Endothelial cell of umbilical vein (primary cell): ENCODE measurements around the gene LYPD5. TPM values are rescaled to one million over a fixed set of nuclear protein-coding genes. Genes with fewer than 3 reads are reported as not detected.

Experiments used
- BruUV-seq: library from RNA; stranded (reverse); fragments of 400-500 nt; replicated peaks from 2 replicates; lab custom pipeline; 2021; lab: Mats Ljungman, UMichigan
- CTCF ChIA-PET: fragments of 300-600, 350-600 bp; sonication (Branson Sonifier 250); formaldehyde crosslinking; loops from one replicate; lab custom pipeline; 2021; ENCODE audit warnings: antibody characterized with exemption, inconsistent platforms; lab: Charles Lee
- POLR2A ChIA-PET: fragments of 300-600, 350-600 bp; sonication (Branson Sonifier 250); formaldehyde crosslinking; loops from one replicate; lab custom pipeline; 2021; ENCODE audit warnings: antibody characterized with exemption, inconsistent platforms; lab: Charles Lee
- DNase-seq: peaks from one replicate; pipeline ENCODE4 v3.0.0-alpha.2; 2011; ENCODE audit warnings: low read depth, low spot score
- FAIRE-seq: peaks from 2 replicates; lab custom pipeline; 2011; peaks lifted over from hg19 to GRCh38; lab: Jason Lieb, UNC
- H2AFZ ChIP-seq: 2 replicates; pipeline ENCODE4 v1.6.0; 2012; ENCODE audit warnings: low read depth, low read length, control low read depth, inconsistent platforms
- H3K27ac ChIP-seq: 2 replicates; pipeline ENCODE4 v1.5.1; 2011; ENCODE audit warnings: low read depth, mild to moderate bottlenecking, control low read depth, low read length, moderate library complexity; ENCODE audit not compliant: insufficient read depth
- H3K27me3 ChIP-seq, 2 experiments: 2 replicates each; pipeline versions ENCODE4 v1.6.0 to v1.6.1; 2011; ENCODE audit warnings: low read length in 2 of 2, mixed read lengths in 1 of 2; ENCODE audit not compliant: control insufficient read depth in 2 of 2, insufficient read depth in 2 of 2
- H3K36me3 ChIP-seq, 2 experiments: 2 replicates in 1 of 2; 3 replicates in 1 of 2; pipeline ENCODE4 v1.5.1; 2011; ENCODE audit warnings: low read length in 2 of 2, mild to moderate bottlenecking in 1 of 2, moderate library complexity in 1 of 2; ENCODE audit not compliant: control insufficient read depth in 2 of 2, insufficient read depth in 2 of 2; ENCODE audit errors: extremely low read depth in 1 of 2
- H3K4me1 ChIP-seq: 3 replicates; pipeline ENCODE4 v1.5.1; 2011; ENCODE audit warnings: mild to moderate bottlenecking, low read length; ENCODE audit not compliant: control insufficient read depth, insufficient read depth; ENCODE audit errors: extremely low read depth
- H3K4me2 ChIP-seq: 2 replicates; pipeline ENCODE4 v1.6.1; 2011; ENCODE audit warnings: low read length, control low read depth, mixed read lengths; ENCODE audit not compliant: insufficient read depth
- H3K4me3 ChIP-seq, 3 experiments: fragments of 200-600 bp in 1 of 3; sonication (generic), shearing (Covaris generic) in 1 of 3; replicated peaks in 1 of 3; 2 replicates each; pipeline ENCODE4 v1.5.1; 2011 to 2016; ENCODE audit warnings: control low read depth in 3 of 3, low read length in 3 of 3, mild to moderate bottlenecking in 2 of 3, inconsistent platforms in 1 of 3, low read depth in 1 of 3, moderate library complexity in 1 of 3; ENCODE audit not compliant: insufficient read depth in 1 of 3
- H3K79me2 ChIP-seq: 2 replicates; pipeline ENCODE4 v1.6.0; 2012; ENCODE audit warnings: low read length, inconsistent platforms; ENCODE audit not compliant: control insufficient read depth, insufficient read depth
- H3K9ac ChIP-seq: replicated peaks from 2 replicates; pipeline ENCODE3; 2011; ENCODE audit warnings: low read length, control low read depth; ENCODE audit not compliant: insufficient read depth; ENCODE audit errors: extremely low read depth
- H3K9me1 ChIP-seq: replicated peaks from 3 replicates; pipeline ENCODE4 v1.6.0; 2011; ENCODE audit warnings: mild to moderate bottlenecking, low read length; ENCODE audit not compliant: control insufficient read depth, insufficient read depth; ENCODE audit errors: extremely low read depth
- H3K9me3 ChIP-seq: replicated peaks from 2 replicates; pipeline ENCODE4 v1.5.1; 2012; ENCODE audit warnings: low read length, inconsistent platforms; ENCODE audit not compliant: control insufficient read depth, insufficient read depth
- H4K20me1 ChIP-seq: replicated peaks from 2 replicates; pipeline ENCODE3; 2011; ENCODE audit warnings: mild to moderate bottlenecking, low read length; ENCODE audit not compliant: control insufficient read depth, insufficient read depth; ENCODE audit errors: extremely low read depth
- CTCF ChIP-seq, 2 donors: IDR thresholded peaks; 1 replicate in 1 of 2; 2 replicates in 1 of 2; pipeline ENCODE4 v1.5.1; 2011; ENCODE audit warnings: low read length in 2 of 2, mild to moderate bottlenecking in 2 of 2, moderate library complexity in 2 of 2, control low read depth in 1 of 2, inconsistent platforms in 1 of 2, low read depth in 1 of 2; ENCODE audit not compliant: insufficient read depth in 1 of 2; ENCODE audit errors: extremely low read depth in 1 of 2
- EZH2 ChIP-seq: IDR thresholded peaks from 2 replicates; pipeline ENCODE4 v1.6.1; 2012; ENCODE audit warnings: borderline replicate concordance, low read depth, mild to moderate bottlenecking, moderate library complexity, low read length, inconsistent platforms; ENCODE audit not compliant: severe bottlenecking
- FOS ChIP-seq: IDR thresholded peaks from 2 replicates; pipeline ENCODE4 v1.6.1; 2011; ENCODE audit warnings: mild to moderate bottlenecking, low read length, moderate library complexity, borderline replicate concordance; ENCODE audit not compliant: insufficient read depth
- GATA2 ChIP-seq: IDR thresholded peaks from 2 replicates; pipeline ENCODE4 v1.7.0; 2011; ENCODE audit warnings: low read depth, mild to moderate bottlenecking, moderate library complexity, mixed read lengths, low read length; ENCODE audit not compliant: insufficient read length, insufficient read depth
- JUN ChIP-seq: IDR thresholded peaks from 2 replicates; pipeline ENCODE4 v1.6.1; 2011; ENCODE audit warnings: borderline replicate concordance, low read depth; ENCODE audit not compliant: insufficient read length, insufficient read depth
- MAX ChIP-seq: IDR thresholded peaks from 2 replicates; pipeline ENCODE4 v1.6.1; 2011; ENCODE audit not compliant: insufficient read depth, insufficient read length
- MYC ChIP-seq: IDR thresholded peaks from one replicate; pipeline ENCODE4 v1.6.1; 2011; ENCODE audit warnings: mild to moderate bottlenecking, low read depth, low read length
- POLR2A ChIP-seq: IDR thresholded peaks from 2 replicates; pipeline ENCODE4 v1.6.1; 2012; ENCODE audit warnings: low read depth, mild to moderate bottlenecking, control low read depth, low read length
- POLR2AphosphoS5 ChIP-seq: IDR thresholded peaks from 2 replicates; pipeline ENCODE4 v1.6.1; 2012; ENCODE audit warnings: low read depth, mild to moderate bottlenecking, control low read depth, low read length, moderate library complexity; ENCODE audit not compliant: insufficient read depth
- dilution Hi-C: fragments of 300-500 bp; cut with MboI; formaldehyde crosslinking; loops from one replicate; pipeline ENCODE4 v1.15.0; 2019; ENCODE audit warnings: low sequenced_read_pairs; ENCODE audit not compliant: extremely low pct_ligation_motif_present
- intact Hi-C: fragments of 100-400 bp; cut with micrococcal nuclease; formaldehyde crosslinking; loops from one replicate; pipeline ENCODE4 v1.10.0; 2022
- polyA plus RNA-seq, 4 experiments: library from polyadenylated mRNA; depleted of rRNA in 3 of 4; stranded (reverse) in 3 of 4; unstranded in 1 of 4; fragments of >200 nt; gene quantifications; 2 replicates each; pipeline versions ENCODE4 v1.2.1 to v1.2.3, GENCODE V29; 2011 to 2012; ENCODE audit warnings: missing spikeins in 1 of 4
- total RNA-seq: library from RNA; stranded (reverse); gene quantifications from 2 replicates; pipeline ENCODE4 v1.2.3, GENCODE V29; 2021

The LYPD5 gene
- total and polyA plus RNA-seq, 2 donors (not counting 3 experiments of a cell fraction or from before 2014, with no cell fraction given), result 0.28 TPM; not detected in 1

GRCh38 chr19:43749152-43749551, 53.1 kb downstream of the LYPD5 start:
- intact Hi-C loops, result no loop called here
- Histone ChIP-seq H3K9me3 (no peaks in the 10 kb centered on the region), H3K36me3 (peaks cover 27 to 43% of the 10 kb centered on the region in 2 experiments), H4K20me1 (no peaks in the 10 kb centered on the region), H3K4me2 (no peak overlapping the region), H3K9me1 (no peaks in the 10 kb centered on the region), H3K4me3 (no peak overlapping the region), H3K27me3 (no peaks in the 10 kb centered on the region), H3K79me2 (peaks cover 24% of the 10 kb centered on the region), H3K9ac (no peak overlapping the region), H2AFZ (no peak overlapping the region), H3K27ac (no peak overlapping the region), H3K4me1 (peaks cover 19% of the 10 kb centered on the region)
- BruUV-seq, result no TSS peak
- CTCF ChIA-PET, result interaction anchor here (1.5 kb wide), 1 partner anchor 25 kb away, joined by 5 read pairs; no protein-coding TSS in a partner anchor
- POLR2A ChIA-PET, result no interaction called here
- no peak for DNase-seq
- FAIRE-seq, result no peak
- dilution Hi-C loops, result no loop called here
- TF ChIP-seq POLR2A, result no peak
- TF ChIP-seq JUN, result no peak
- TF ChIP-seq CTCF (IDR thresholded peaks at IDR 0.05; ENCODE audit: extremely low read depth in 1 of 2, insufficient read depth in 1 of 2, low read depth in 1 of 2, low read length in 2 of 2), result no peak
- TF ChIP-seq GATA2, result no peak

GRCh38 chr19:43748685-43749084, 53.6 kb downstream of the LYPD5 start:
- intact Hi-C loops (no loop called here), dilution Hi-C loops (no loop called here)
- H3K27me3 ChIP-seq, result no peaks in the 10 kb centered on the region
- no peaks in the 10 kb centered on the region for H3K9me3 ChIP-seq
- peaks cover 20% of the 10 kb centered on the region for H3K79me2 ChIP-seq
- BruUV-seq, result no TSS peak
- H3K27ac ChIP-seq, result no peak overlapping the region
- H3K9ac ChIP-seq, result no peak overlapping the region
- H3K4me1 ChIP-seq, result peaks cover 15% of the 10 kb centered on the region
- H3K4me3 ChIP-seq, result no peak overlapping the region
- DNase-seq (no peak), FAIRE-seq (no peak)
- H4K20me1 ChIP-seq, result no peaks in the 10 kb centered on the region
- POLR2A ChIA-PET, result interaction anchor here (0.6 kb wide), 1 partner anchor 66 kb away, joined by 4 read pairs; no protein-coding TSS in a partner anchor
- H3K4me2 ChIP-seq, result no peak overlapping the region
- H3K36me3 ChIP-seq, result peaks cover 29 to 45% of the 10 kb centered on the region in 2 experiments
- H2AFZ ChIP-seq, result no peak overlapping the region
- H3K9me1 ChIP-seq, result no peaks in the 10 kb centered on the region
- CTCF ChIA-PET, result interaction anchor here (0.8 kb wide), 1 partner anchor 61 kb away, joined by 4 read pairs; no protein-coding TSS in a partner anchor
- TF ChIP-seq JUN (no peak), FOS (no peak), GATA2 (no peak), EZH2 (no peak), POLR2AphosphoS5 (no peak), POLR2A (no peak), CTCF (IDR thresholded peaks at IDR 0.05; ENCODE audit: extremely low read depth in 1 of 2, insufficient read depth in 1 of 2, low read depth in 1 of 2, low read length in 2 of 2) (no peak), MYC (no peak), MAX (no peak)
